Caki2 (cell line): ENCODE measurements around the gene AGTRAP. TPM values are rescaled to one million over a fixed set of nuclear protein-coding genes. Genes with fewer than 3 reads are reported as not detected.
A peak's percentile ranks its signal among the peaks of the same experiment; 100 is the strongest.

ENCODE experiments used
- DNase-seq: peaks from one replicate; pipeline ENCODE4 v3.0.0-alpha.2; 2015; ENCODE audit warnings: low read depth
- in situ Hi-C: cut with HindIII; loops from 2 replicates; pipeline ENCODE4 v1.10.0; 2016; ENCODE audit warnings: low sequenced_read_pairs, low pct_unique_long_range_greater_than_20kb, mixed read lengths
- total RNA-seq: library from RNA; depleted of rRNA; stranded (reverse); fragments of >200 nt; shearing (Covaris generic); gene quantifications from 2 replicates; pipeline ENCODE4 v1.2.3, GENCODE V29; 2014; ENCODE audit warnings: low replicate concordance

Gene AGTRAP
- total RNA-seq, 1 experiment from 2014 or later, result 116 TPM

- in situ Hi-C loops, result no loop called here
- no peak for DNase-seq
These were observed 12.6 kb downstream of the AGTRAP start for GRCh38 chr1:11748294-11749202.

DNA sequence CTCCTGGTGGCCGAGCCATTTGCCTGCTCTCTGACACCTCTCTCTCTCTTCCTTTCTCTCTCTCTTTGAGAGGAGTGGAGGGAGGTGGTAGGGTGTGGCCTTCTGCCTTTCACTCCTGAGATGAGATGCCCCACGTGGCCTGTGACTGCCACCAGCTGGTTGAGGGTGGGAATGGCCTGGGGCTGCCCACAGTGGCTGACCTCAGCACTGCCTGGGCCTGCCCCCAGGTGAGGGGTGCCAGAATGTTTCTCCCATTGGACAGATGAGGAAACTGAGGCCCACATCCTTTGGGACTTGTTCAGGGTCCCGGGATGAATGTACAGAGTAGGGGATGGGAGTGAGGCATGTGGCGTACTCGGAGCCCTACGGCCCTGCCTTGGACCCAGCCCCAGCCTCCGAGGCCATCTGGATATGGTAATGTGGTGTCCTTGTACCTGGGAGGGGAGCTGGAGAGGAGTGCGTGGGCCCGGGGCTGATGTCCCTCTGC, 13.3 kb downstream of the AGTRAP start:
- DNase-seq, result peak; percentile 46
- in situ Hi-C loops, result no loop called here

DNA sequence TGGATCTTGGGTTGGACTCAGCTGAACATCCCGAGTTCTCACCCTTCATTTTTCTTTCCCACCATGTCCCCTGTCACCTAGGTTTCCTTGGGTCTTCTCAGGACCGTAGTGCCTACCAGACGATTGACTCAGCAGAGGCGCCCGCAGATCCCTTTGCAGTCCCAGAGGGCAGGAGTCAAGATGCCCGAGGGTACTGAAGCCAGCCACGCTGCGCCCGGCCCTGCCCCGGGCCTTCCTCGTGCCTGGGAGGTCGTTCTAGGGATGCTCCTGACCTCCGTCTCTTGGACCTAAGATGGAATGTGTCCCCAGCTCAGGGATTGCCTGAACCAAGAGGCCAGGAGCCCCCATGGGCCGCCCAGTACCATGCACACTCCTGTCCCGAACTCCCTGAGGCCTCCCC, 14.1 kb downstream of the AGTRAP start:
- in situ Hi-C loops, result no loop called here
- no peak for DNase-seq

GRCh38 chr1:11751087-11751486, 15.2 kb downstream of the AGTRAP start:
- no peak for DNase-seq
- in situ Hi-C loops, result no loop called here

DNA sequence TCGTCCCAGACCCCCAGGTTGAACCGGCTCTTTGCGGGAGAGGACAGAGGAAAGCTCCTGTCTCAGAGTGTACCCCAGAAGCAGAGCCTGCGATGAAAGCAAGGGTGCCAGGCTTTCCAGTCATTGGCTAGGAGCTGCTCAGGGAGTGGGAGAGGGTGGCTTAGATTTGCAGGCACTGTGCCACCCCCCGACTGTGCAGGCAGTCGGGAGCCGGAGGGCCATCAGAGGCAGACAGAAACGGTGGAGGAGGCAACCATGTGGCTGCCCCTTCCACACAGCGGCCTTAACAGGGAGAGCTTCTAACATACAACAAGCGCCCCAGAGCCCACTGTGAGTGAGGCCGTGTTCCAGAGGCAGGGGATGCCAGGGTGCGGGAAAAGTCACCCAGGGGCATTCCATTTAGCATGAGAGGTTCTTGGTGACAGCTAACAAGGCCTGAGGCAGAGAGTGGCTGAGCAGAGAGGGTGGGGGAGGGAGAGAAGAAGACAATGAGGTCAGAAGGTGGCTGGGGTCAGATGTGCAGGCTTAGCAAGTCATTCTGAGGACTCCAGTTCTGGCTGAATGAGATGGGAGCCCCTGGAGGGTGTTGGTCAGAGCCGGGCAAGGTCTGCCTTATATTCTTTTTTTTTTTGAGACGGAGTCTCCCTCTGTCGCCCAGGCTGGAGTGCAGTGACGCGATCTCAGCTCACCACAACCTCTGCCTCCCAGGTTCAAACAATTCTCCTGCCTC, 16.6 kb downstream of the AGTRAP start:
- DNase-seq, result no peak
- in situ Hi-C loops, result no loop called here

DNA sequence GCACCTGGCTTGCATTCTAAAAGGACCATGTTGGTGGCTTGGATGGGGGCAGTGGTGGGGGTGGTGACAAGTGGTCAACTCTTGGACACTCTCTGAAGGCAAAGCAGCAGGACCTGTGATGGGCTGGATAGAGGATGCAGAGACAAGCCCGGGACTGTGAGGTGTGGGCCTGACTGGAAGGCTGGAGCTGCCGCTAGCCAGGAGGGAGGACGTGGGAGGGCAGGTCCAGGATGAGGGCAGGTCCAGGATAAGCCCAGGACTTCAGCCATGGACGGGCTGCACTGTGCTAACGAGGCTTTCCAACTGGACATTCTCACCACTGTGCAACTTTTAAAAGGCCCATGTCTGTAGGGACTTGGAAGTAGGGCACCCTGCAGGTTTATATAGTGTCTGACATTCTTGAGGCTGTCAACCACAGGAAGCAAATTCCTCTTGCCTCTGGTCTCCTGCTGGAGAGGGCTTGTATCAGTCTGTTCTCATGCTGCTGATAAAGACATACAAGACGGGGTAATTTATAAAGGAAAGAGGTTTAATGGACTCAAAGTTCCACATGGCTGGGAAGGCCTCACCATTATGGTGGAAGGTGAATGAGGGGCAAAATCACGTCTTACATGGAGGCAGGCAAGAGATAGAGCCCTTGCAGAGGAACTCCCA, 17.7 kb downstream of the AGTRAP start:
- no peak for DNase-seq
- in situ Hi-C loops, result no loop called here

DNA sequence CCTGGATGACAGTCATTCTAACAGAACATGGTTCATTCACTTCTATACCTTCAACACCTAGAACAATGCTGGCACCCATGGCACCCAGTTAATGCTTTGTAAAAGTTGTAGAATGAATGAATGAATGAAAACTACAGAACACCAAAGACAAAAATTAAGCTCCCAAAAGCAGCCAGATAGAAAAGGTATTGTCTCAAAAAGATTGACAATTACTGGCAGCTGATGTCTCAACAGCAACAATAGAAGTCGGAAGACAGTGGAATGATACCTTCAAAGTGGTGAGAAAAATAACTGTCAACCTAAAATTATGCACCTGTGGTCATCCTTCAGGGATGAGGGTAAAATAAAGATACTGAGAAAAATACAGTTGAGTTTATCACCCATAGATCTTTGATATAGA, 21.1 kb downstream of the AGTRAP start:
- DNase-seq, result no peak
- in situ Hi-C loops, result no loop called here

DNA sequence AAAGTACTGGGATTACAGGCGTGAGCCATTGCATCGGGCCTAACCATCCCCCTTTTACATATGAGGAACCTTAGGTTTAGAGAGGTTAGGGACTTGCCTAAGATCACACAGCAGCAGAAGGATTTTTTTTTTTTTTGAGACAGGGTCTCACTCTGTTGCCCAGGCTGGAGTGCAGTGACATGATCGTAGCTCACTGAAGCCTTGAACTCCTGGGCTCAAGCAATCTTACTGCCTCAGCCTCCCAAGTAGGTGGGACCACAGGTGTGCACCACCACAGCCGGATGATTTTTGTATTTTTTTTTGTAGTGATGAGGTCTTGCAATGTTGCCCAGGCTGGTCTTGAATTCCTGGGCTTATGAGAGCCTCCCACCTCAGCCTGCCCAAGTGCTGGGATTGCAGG, 23.9 kb downstream of the AGTRAP start:
- in situ Hi-C loops, result no loop called here
- no peak for DNase-seq

DNA sequence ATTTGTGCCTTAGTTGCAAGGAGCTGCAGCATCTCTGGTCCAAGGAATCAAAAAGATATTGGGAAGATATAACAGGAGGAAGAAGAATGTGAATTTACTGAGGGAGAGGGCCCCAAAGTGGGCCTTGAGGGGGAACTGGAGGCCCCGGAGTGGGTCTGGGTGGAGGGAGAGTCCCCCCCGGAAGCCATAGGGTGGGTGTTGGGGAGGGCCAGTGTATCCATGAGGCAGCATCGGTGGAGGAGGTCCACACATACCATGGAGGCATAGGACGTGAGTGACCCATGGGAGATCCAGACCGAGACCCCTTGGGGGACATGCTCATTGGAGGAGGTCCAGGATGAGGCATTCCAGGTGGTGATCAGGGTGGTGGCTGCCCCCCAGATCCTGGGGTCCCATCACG, 25.3 kb downstream of the AGTRAP start:
- in situ Hi-C loops, result no loop called here
- no peak for DNase-seq

DNA sequence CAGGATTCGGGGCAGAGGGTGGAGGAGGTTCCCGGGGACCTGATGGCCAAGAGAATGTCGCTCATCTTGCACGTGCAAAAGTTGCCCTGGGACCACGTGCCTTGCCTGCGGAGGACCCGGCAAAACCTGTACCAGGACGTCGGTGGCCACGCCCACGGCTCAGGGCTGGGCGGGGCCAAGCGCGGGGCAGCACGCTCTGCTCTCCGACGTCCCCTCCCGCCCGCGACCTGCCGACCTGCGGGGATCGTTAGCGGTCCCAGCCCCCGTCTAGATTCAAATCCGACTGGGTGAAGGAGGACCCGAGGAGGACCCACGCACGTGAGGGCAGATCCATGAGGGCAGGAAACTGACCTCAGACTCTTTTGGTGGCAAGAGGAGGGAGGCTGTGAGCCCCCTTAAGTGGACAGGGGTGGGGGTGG, 26.1 kb downstream of the AGTRAP start, which contains the start of gene C1orf167:
C1orf167 (plus strand) TSS at position 206 of the 419 bp plus-strand sequence. CDS start 2,208 bp downstream, outside the sequence.
- in situ Hi-C loops, result no loop called here
- no peak for DNase-seq

DNA sequence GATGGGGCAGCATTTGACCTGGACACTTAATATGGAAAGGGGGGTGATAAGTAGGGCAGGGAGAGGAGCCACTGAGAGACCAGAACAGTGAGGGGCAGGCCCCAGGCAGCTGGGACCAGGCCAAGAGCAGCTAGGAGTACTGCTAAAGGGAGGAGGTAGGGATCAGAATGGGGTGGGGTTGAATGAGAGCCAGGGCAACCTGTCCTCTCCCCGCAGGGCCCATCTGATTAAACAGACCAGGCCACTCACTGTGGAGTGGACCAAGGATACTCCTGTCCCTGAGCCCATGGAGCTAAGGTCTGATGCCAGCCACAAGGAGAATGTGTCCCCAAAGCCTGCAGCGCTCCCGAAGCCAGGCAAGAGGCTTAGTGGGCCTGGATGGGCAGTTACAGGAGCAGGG, 28.2 kb downstream of the AGTRAP start:
- DNase-seq, result no peak
- in situ Hi-C loops, result no loop called here

GRCh38 chr1:11764519-11764918, 28.6 kb downstream of the AGTRAP start:
- DNase-seq, result no peak
- in situ Hi-C loops, result no loop called here

GRCh38 chr1:11765661-11766428, 29.9 kb downstream of the AGTRAP start:
- in situ Hi-C loops, result no loop called here

GRCh38 chr1:11766429-11766776, 30.5 kb downstream of the AGTRAP start:
- no peak for DNase-seq
- in situ Hi-C loops, result no loop called here

More at GRCh38 chr1:11765661-11766428, 29.9 kb downstream of the AGTRAP start:
- DNase-seq, result no peak

GRCh38 chr1:11767922-11768704, 32.2 kb downstream of the AGTRAP start:
- in situ Hi-C loops, result no loop called here

DNA sequence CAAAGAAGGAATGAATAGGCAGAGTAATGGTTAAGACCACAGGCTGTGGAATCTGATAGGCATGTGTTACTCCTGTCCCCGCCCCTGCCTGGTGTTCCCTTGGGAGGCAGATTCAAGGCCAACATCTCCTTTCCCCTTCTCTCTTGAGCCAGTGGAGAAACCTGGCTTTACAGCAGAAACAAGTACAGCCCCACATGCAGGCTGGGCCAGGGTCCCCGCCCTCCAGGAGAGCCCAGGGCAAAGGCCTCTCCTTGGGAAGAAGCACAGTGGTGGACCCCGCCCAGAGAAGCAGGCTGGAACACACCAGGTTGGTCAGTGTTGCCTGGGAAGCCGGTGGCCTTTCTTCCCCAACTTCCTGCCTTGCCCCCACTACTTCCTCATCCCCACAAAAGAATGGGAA, 32.9 kb downstream of the AGTRAP start:
- DNase-seq, result no peak
- in situ Hi-C loops, result no loop called here

More at GRCh38 chr1:11767922-11768704, 32.2 kb downstream of the AGTRAP start:
- no peak for DNase-seq

GRCh38 chr1:11769274-11769673, 33.3 kb downstream of the AGTRAP start:
- DNase-seq, result no peak
- in situ Hi-C loops, result no loop called here
